Spleen (tissue), 7 donors: ENCODE data around the gene DZANK1.

ENCODE experiments used
- CTCF ChIP-seq, 11 experiments: fragments of 200-600 bp in 7 of 11; fragments of 450-650 bp in 4 of 11; sonication (generic) in 4 of 11; IDR thresholded peaks in 8 of 11; conservative IDR thresholded peaks in 3 of 11; 1 replicate in 7 of 11; 2 replicates in 4 of 11; pipeline versions ENCODE4 v1.4.0 to v1.8.0; 2016 to 2021; ENCODE audit warnings: antibody characterized with exemption in 11 of 11, inconsistent platforms in 4 of 11, mild to moderate bottlenecking in 1 of 11
- POLR2A ChIP-seq, 3 donors: fragments of 450-650 bp; IDR thresholded peaks; one replicate each; pipeline ENCODE4 v1.5.1; 2017; ENCODE audit warnings: antibody characterized with exemption in 3 of 3, mild to moderate bottlenecking in 1 of 3
- donor health status: DM: no; HTN: no; CAD: no; lungs with moderate emphysema.
- donor health status: DM: no; HTN: no; CAD: no.
- donor health status: DM: no; HTN: no; CAD: no.

- TF ChIP-seq CTCF (IDR thresholded peaks at IDR 0.05 in 8 of 11, conservative IDR thresholded peaks at IDR 0.05 in 3 of 11) (no peak), POLR2A (IDR thresholded peaks at IDR 0.05) (no peak)
Observed at GRCh38 chr20:18497603-18498002, 30.8 kb upstream of the DZANK1 start.
